H1 (cell line): ENCODE results near the gene TRIM32. TPM values are rescaled to one million over a fixed set of nuclear protein-coding genes. Genes with fewer than 3 reads are reported as not detected.

Experiments
- CTCF ChIA-PET: fragments of 300-600 bp; sonication (Branson Sonifier 250); formaldehyde crosslinking; loops from one replicate; lab custom pipeline; 2021; ENCODE audit not compliant: partially characterized antibody; lab: Charles Lee
- POLR2A ChIA-PET: fragments of 300-600 bp; sonication (Branson Sonifier 250); formaldehyde crosslinking; loops from one replicate; lab custom pipeline; 2021; ENCODE audit warnings: inconsistent platforms; ENCODE audit not compliant: partially characterized antibody; lab: Charles Lee
- DNase-seq, 2 experiments: peaks; one replicate each; pipeline versions ENCODE4 v3.0.0 to v3.0.0-alpha.2; 2010 to 2022; ENCODE audit warnings: low spot score in 2 of 2, low read depth in 1 of 2, mixed read lengths in 1 of 2
- FAIRE-seq: peaks from 2 replicates; lab custom pipeline; 2011; peaks lifted over from hg19 to GRCh38; lab: Jason Lieb, UNC
- H2AFZ ChIP-seq: 2 replicates; pipeline ENCODE4 v1.8.1; 2012; ENCODE audit warnings: low read length, inconsistent platforms
- H2AK5ac ChIP-seq: 2 replicates; pipeline ENCODE4 v1.6.1; 2013; ENCODE audit warnings: low read depth, low read length
- H2BK120ac ChIP-seq: replicated peaks from 2 replicates; pipeline ENCODE3; 2013; ENCODE audit warnings: low read depth, low read length, inconsistent platforms
- H2BK12ac ChIP-seq: 2 replicates; pipeline ENCODE4 v1.6.1; 2013; ENCODE audit warnings: low read depth, low read length
- H2BK15ac ChIP-seq: 2 replicates; pipeline ENCODE4 v1.6.1; 2013; ENCODE audit warnings: low read length
- H2BK20ac ChIP-seq: 2 replicates; pipeline ENCODE4 v1.6.1; 2013; ENCODE audit warnings: low read length
- H2BK5ac ChIP-seq: 2 replicates; pipeline ENCODE4 v1.6.1; 2013; ENCODE audit warnings: low read depth, low read length
- H3K14ac ChIP-seq: 2 replicates; pipeline ENCODE4 v1.6.1; 2013; ENCODE audit warnings: inconsistent platforms; ENCODE audit not compliant: insufficient read length
- H3K18ac ChIP-seq: 2 replicates; pipeline ENCODE4 v1.6.1; 2013; ENCODE audit warnings: low read length; ENCODE audit errors: extremely low read depth
- H3K23ac ChIP-seq: 2 replicates; pipeline ENCODE4 v1.6.1; 2013; ENCODE audit warnings: inconsistent platforms; ENCODE audit not compliant: insufficient read length
- H3K23me2 ChIP-seq: 2 replicates; pipeline ENCODE4 v1.6.1; 2013; ENCODE audit warnings: low read depth, low read length
- H3K27ac ChIP-seq: 2 replicates; pipeline ENCODE4 v1.6.1; 2011; ENCODE audit warnings: low read depth, low read length, inconsistent platforms
- H3K27me3 ChIP-seq, 4 experiments: replicated peaks in 1 of 4; 1 replicate in 1 of 4; 2 replicates in 3 of 4; pipeline versions ENCODE4 v1.6.1 to v1.8.1; 2011 to 2013; ENCODE audit warnings: low read length in 3 of 4, mild to moderate bottlenecking in 3 of 4, inconsistent platforms in 2 of 4, mixed read lengths in 2 of 4, moderate library complexity in 1 of 4; ENCODE audit not compliant: control insufficient read depth in 3 of 4, insufficient read depth in 3 of 4; ENCODE audit errors: extremely low read depth in 1 of 4
- H3K36me3 ChIP-seq, 4 experiments: 2 replicates each; pipeline versions ENCODE4 v1.6.1 to v1.8.1; 2011 to 2013; ENCODE audit warnings: mild to moderate bottlenecking in 4 of 4, low read length in 3 of 4, moderate library complexity in 2 of 4, control low read depth in 1 of 4, inconsistent platforms in 1 of 4; ENCODE audit not compliant: insufficient read depth in 4 of 4, control insufficient read depth in 2 of 4
- H3K4ac ChIP-seq: replicated peaks from 2 replicates; pipeline ENCODE3; 2013; ENCODE audit warnings: low read length, low read depth, mixed read lengths, inconsistent platforms; ENCODE audit not compliant: insufficient read length
- H3K4me1 ChIP-seq, 4 experiments: replicated peaks in 1 of 4; 1 replicate in 1 of 4; 2 replicates in 3 of 4; pipeline versions ENCODE4 v1.6.1 to v1.8.1; 2011 to 2013; ENCODE audit warnings: low read length in 3 of 4, inconsistent platforms in 2 of 4, mixed read lengths in 1 of 4; ENCODE audit not compliant: insufficient read depth in 4 of 4, control insufficient read depth in 3 of 4
- H3K4me2 ChIP-seq, 2 experiments: 2 replicates each; pipeline versions ENCODE4 v1.6.1 to v1.8.1; 2011 to 2013; ENCODE audit warnings: low read depth in 2 of 2, low read length in 2 of 2, control low read depth in 1 of 2, inconsistent platforms in 1 of 2, mild to moderate bottlenecking in 1 of 2; ENCODE audit not compliant: insufficient read depth in 1 of 2
- H3K4me3 ChIP-seq, 4 experiments: fragments of 200-600, 300-600 bp in 1 of 4; sonication (generic), shearing (Covaris generic), sonication (Bioruptor Twin) in 1 of 4; 2 replicates each; pipeline versions ENCODE4 v1.5.1 to v1.8.1; 2011 to 2016; ENCODE audit warnings: low read length in 4 of 4, low read depth in 3 of 4, control low read depth in 2 of 4, inconsistent platforms in 2 of 4, mild to moderate bottlenecking in 2 of 4, mixed read lengths in 1 of 4, moderate library complexity in 1 of 4; ENCODE audit not compliant: insufficient read depth in 2 of 4; ENCODE audit errors: extremely low read depth in 1 of 4
- H3K56ac ChIP-seq: replicated peaks from 2 replicates; pipeline ENCODE3; 2013; ENCODE audit warnings: low read depth, mild to moderate bottlenecking, mixed read lengths, low read length, inconsistent platforms; ENCODE audit not compliant: insufficient read length
- H3K79me1 ChIP-seq: 2 replicates; pipeline ENCODE4 v1.6.1; 2013; ENCODE audit warnings: low read depth, low read length, control low read depth
- H3K79me2 ChIP-seq, 2 experiments: 2 replicates each; pipeline versions ENCODE4 v1.6.1 to v1.8.1; 2012 to 2013; ENCODE audit warnings: low read length in 2 of 2, mild to moderate bottlenecking in 2 of 2, inconsistent platforms in 1 of 2; ENCODE audit not compliant: insufficient read depth in 2 of 2, control insufficient read depth in 1 of 2
- H3K9ac ChIP-seq, 4 experiments: replicated peaks in 1 of 4; 1 replicate in 1 of 4; 2 replicates in 3 of 4; pipeline versions ENCODE4 v1.6.1 to v1.8.1; 2011 to 2013; ENCODE audit warnings: low read depth in 3 of 4, low read length in 3 of 4, control low read depth in 2 of 4, mild to moderate bottlenecking in 2 of 4, moderate library complexity in 2 of 4, inconsistent platforms in 1 of 4; ENCODE audit errors: extremely low read depth in 1 of 4
- H3K9me3 ChIP-seq, 2 experiments: 2 replicates each; pipeline versions ENCODE4 v1.6.1 to v1.8.1; 2012 to 2013; ENCODE audit warnings: mild to moderate bottlenecking in 2 of 2, moderate library complexity in 2 of 2, control low read depth in 1 of 2, inconsistent platforms in 1 of 2, low read depth in 1 of 2, low read length in 1 of 2, mixed read lengths in 1 of 2; ENCODE audit not compliant: insufficient read depth in 2 of 2
- H4K20me1 ChIP-seq, 2 experiments: replicated peaks in 1 of 2; 2 replicates each; pipeline versions ENCODE3 to v1.8.1; 2011 to 2013; ENCODE audit warnings: inconsistent platforms in 2 of 2, low read length in 2 of 2, mild to moderate bottlenecking in 1 of 2; ENCODE audit not compliant: insufficient read depth in 2 of 2, control insufficient read depth in 1 of 2
- H4K5ac ChIP-seq: 2 replicates; pipeline ENCODE4 v1.6.1; 2013; ENCODE audit warnings: low read length, low read depth, mixed read lengths, inconsistent platforms; ENCODE audit not compliant: insufficient read length
- H4K8ac ChIP-seq: 2 replicates; pipeline ENCODE4 v1.8.0; 2013; ENCODE audit warnings: mild to moderate bottlenecking, moderate library complexity, low read length, inconsistent platforms; ENCODE audit not compliant: insufficient read depth; ENCODE audit errors: extremely low read depth
- H4K91ac ChIP-seq: replicated peaks from 2 replicates; pipeline ENCODE3; 2013; ENCODE audit warnings: low read length, mixed read lengths, inconsistent platforms; ENCODE audit not compliant: insufficient read length
- CHD1 ChIP-seq: IDR thresholded peaks from 2 replicates; pipeline ENCODE4 v1.6.1; 2012; ENCODE audit warnings: low read depth, low read length, improper control_type of control experiment
- CREB1 ChIP-seq: IDR thresholded peaks from 2 replicates; pipeline ENCODE4 v1.6.1; 2012; ENCODE audit warnings: inconsistent platforms
- PHF8 ChIP-seq: fragments of 200-600 bp; sonication (generic); conservative IDR thresholded peaks from 2 replicates; pipeline ENCODE4 v1.7.1; 2012; ENCODE audit warnings: low read depth, mild to moderate bottlenecking, inconsistent platforms, low read length, moderate library complexity
- WGBS, 2 experiments: shearing (Covaris generic) in 1 of 2; methylation state at CpG; one replicate each; pipeline versions ENCODE4 v1.1.6 to v1.1.7; 2013 to 2015; ENCODE audit warnings: low lambda C conversion rate in 2 of 2, mixed read lengths in 2 of 2, inconsistent platforms in 1 of 2, low coverage in 1 of 2, missing lambda C conversion rate in 1 of 2; ENCODE audit not compliant: insufficient replicate concordance in 2 of 2, insufficient coverage in 1 of 2, insufficient read length in 1 of 2; ENCODE audit errors: extremely low coverage in 1 of 2, missing lambda C conversion rate in 1 of 2; 5-methylcytosine and 5-hydroxymethylcytosine counted together
- polyA plus RNA-seq, 7 experiments: library from polyadenylated mRNA; depleted of rRNA in 3 of 7; stranded (reverse) in 5 of 7; unstranded in 2 of 7; fragments of >200 nt in 5 of 7; fragments of 200-250 nt in 2 of 7; gene quantifications; 1 replicate in 5 of 7; 2 replicates in 1 of 7; 4 replicates in 1 of 7; pipeline versions ENCODE4 v1.2.1 to v1.2.3, GENCODE V29; 2011 to 2013; ENCODE audit warnings: missing spikeins in 2 of 7, mixed read lengths in 2 of 7
- total RNA-seq: library from RNA; stranded (reverse); fragmentation: NEBNext Ultra II Directional; extraction: Animal tissue kit (Norgen Biotek cat#: 25700); gene quantifications from 2 replicates; pipeline ENCODE4 v1.2.1, GENCODE V29; 2021
- TF ChIP-seq, protein P1 (sequence below): IDR thresholded peaks from 2 replicates; pipeline ENCODE4 v1.6.1; 2012; ENCODE audit warnings: low read length, inconsistent platforms

The TRIM32 gene
- total and polyA plus RNA-seq, 2 of the 8 experiments (the other 6 are each of a cell fraction or from before 2014, with no cell fraction given): 10.5 to 17.3 TPM

DNA sequence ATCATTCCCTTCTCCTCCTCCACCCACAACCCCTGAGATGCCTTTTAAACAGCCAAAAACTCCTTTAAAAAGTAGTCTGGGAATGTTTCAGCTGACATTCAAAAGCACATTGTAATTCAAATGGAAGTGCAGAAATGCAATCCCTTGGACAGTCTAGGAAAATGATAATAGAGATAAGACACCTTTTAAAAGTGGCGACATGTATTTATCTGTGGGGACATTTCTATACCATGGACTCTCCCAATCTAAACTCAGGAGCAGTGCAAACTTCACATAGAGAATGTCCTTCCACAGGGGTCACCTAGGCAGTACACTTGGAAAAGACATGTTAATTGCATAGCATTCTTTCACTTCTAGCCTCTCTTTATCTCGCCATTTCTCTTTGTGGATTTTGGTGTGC is 33.0 kb downstream of the TRIM32 start:
- Histone ChIP-seq H4K20me1 (no peaks in the 10 kb centered on the region), H3K9me3 (no peaks in the 10 kb centered on the region), H4K5ac (no peak overlapping the region), H3K23me2 (no peaks in the 10 kb centered on the region), H3K9ac (no peak overlapping the region), H2AFZ (no peak overlapping the region), H3K27ac (no peak overlapping the region), H2BK5ac (no peak overlapping the region), H3K4ac (no peak overlapping the region), H3K36me3 (no peaks in the 10 kb centered on the region), H3K4me3 (no peak overlapping the region; a peak in 1 of 8 replicates), H3K14ac (no peak overlapping the region), H2BK20ac (no peak overlapping the region), H2BK120ac (no peak overlapping the region), H2BK15ac (no peak overlapping the region), H3K18ac (no peak overlapping the region), H4K8ac (no peak overlapping the region), H4K91ac (no peak overlapping the region), H3K23ac (no peak overlapping the region), H2AK5ac (no peak overlapping the region), H3K79me2 (no peaks in the 10 kb centered on the region), H3K4me2 (no peak overlapping the region), H3K27me3 (no peaks in the 10 kb centered on the region), H3K56ac (no peak overlapping the region), H3K79me1 (no peaks in the 10 kb centered on the region), H2BK12ac (no peak overlapping the region; the same call in 1 of the 2 replicates), H3K4me1 (peaks cover 0 to 7% (median 2%) of the 10 kb centered on the region in 4 experiments; a peak in 2 of 7 replicates)
- FAIRE-seq (no peak), DNase-seq (no peak)
- TF ChIP-seq PHF8 (no peak), CHD1 (no peak), CREB1 (no peak)
- TF ChIP-seq, protein P1, sequence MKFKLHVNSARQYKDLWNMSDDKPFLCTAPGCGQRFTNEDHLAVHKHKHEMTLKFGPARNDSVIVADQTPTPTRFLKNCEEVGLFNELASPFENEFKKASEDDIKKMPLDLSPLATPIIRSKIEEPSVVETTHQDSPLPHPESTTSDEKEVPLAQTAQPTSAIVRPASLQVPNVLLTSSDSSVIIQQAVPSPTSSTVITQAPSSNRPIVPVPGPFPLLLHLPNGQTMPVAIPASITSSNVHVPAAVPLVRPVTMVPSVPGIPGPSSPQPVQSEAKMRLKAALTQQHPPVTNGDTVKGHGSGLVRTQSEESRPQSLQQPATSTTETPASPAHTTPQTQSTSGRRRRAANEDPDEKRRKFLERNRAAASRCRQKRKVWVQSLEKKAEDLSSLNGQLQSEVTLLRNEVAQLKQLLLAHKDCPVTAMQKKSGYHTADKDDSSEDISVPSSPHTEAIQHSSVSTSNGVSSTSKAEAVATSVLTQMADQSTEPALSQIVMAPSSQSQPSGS: no peak
- ChIA-PET CTCF (interaction anchor here (0.5 to 3.9 kb wide), 6 partner anchors 9 to 388 kb away, joined by 3 to 19 read pairs (median 3); no protein-coding TSS in a partner anchor), POLR2A (no interaction called here)
- 49% methylated on average over 2 of the region's 2 CpGs; no CpG with 5 or more reads in 1 of the 2 experiments for WGBS, 2 experiments
